Measurements from ENCODE around the gene NPBWR2.

The NPBWR2 gene

GRCh38 chr20:64072498-64073063, 34.8 kb downstream of the NPBWR2 start:
- DNase-seq (ENCODE audit: low read depth in 2 of 2), result no peak

- no peak for DNase-seq (ENCODE audit: low read depth in 2 of 2)
Observed at GRCh38 chr20:64071341-64072332, 35.7 kb downstream of the NPBWR2 start.

- DNase-seq (ENCODE audit: low read depth in 2 of 2), result no peak
Observed at GRCh38 chr20:64070244-64070993, 36.9 kb downstream of the NPBWR2 start.

GRCh38 chr20:64069614-64070243, 37.6 kb downstream of the NPBWR2 start:
- no peak for DNase-seq (ENCODE audit: low read depth in 2 of 2)

- DNase-seq (ENCODE audit: low read depth in 2 of 2), result no peak
Observed at GRCh38 chr20:64069209-64069613, 38.2 kb downstream of the NPBWR2 start.

GRCh38 chr20:64068386-64069208, 38.8 kb downstream of the NPBWR2 start:
- DNase-seq (ENCODE audit: low read depth in 2 of 2), result no peak

- no peak for DNase-seq (ENCODE audit: low read depth in 2 of 2)
Observed at GRCh38 chr20:64067733-64068307, 39.5 kb downstream of the NPBWR2 start.

GRCh38 chr20:64067005-64067632, 40.2 kb downstream of the NPBWR2 start:
- DNase-seq (ENCODE audit: low read depth in 2 of 2), result no peak

- peak in 1 of 2 donors; percentile 17 for DNase-seq (ENCODE audit: low read depth in 2 of 2)
Observed at GRCh38 chr20:64065974-64066343, 41.4 kb downstream of the NPBWR2 start.

GRCh38 chr20:64065062-64065973, 42.0 kb downstream of the NPBWR2 start:
- no peak for DNase-seq (ENCODE audit: low read depth in 2 of 2)

- DNase-seq (ENCODE audit: low read depth in 2 of 2), result no peak
Observed at GRCh38 chr20:64064145-64064698, 43.1 kb downstream of the NPBWR2 start.

- no peak for DNase-seq (ENCODE audit: low read depth in 2 of 2)
Observed at GRCh38 chr20:64063389-64064144, 43.8 kb downstream of the NPBWR2 start.

- peak; percentile 83 to 89 for DNase-seq (ENCODE audit: low read depth in 2 of 2)
Observed at GRCh38 chr20:64062596-64063388, 44.6 kb downstream of the NPBWR2 start, which contains the start of gene TCEA2. Gene TCEA2, plus strand, starts transcription at chr20:64063198. Its CDS starts 115 bp downstream, at chr20:64063313.

- no peak for DNase-seq (ENCODE audit: low read depth in 2 of 2)
Observed at GRCh38 chr20:64062276-64062595, 45.1 kb downstream of the NPBWR2 start.

GRCh38 chr20:64058536-64058935, 48.8 kb downstream of the NPBWR2 start:
- no peak for DNase-seq (ENCODE audit: low read depth in 2 of 2)

GRCh38 chr20:64057628-64058498, 49.5 kb downstream of the NPBWR2 start:
- peak; percentile 60 to 66 for DNase-seq (ENCODE audit: low read depth in 2 of 2)

Measured in stimulated activated CD8-positive, alpha-beta memory T cell treated with anti-CD3 and anti-CD28 coated beads, Interleukin-2, amount 100 ng/mL, for 1 hour (primary cell).